NCI-H226 (cell line): ENCODE measurements around the gene NLE1.

ENCODE experiments used
- DNase-seq: peaks from one replicate; pipeline ENCODE4 v3.0.0-alpha.2; 2015

NLE1 gene

GRCh38 chr17:35084987-35085386, 57.1 kb downstream of the NLE1 start:
- peak; percentile 81 for DNase-seq

GRCh38 chr17:35083071-35083470, 59.0 kb downstream of the NLE1 start:
- DNase-seq: no peak

GRCh38 chr17:35082073-35082657, 59.9 kb downstream of the NLE1 start:
- peak; percentile 72 for DNase-seq

DNA sequence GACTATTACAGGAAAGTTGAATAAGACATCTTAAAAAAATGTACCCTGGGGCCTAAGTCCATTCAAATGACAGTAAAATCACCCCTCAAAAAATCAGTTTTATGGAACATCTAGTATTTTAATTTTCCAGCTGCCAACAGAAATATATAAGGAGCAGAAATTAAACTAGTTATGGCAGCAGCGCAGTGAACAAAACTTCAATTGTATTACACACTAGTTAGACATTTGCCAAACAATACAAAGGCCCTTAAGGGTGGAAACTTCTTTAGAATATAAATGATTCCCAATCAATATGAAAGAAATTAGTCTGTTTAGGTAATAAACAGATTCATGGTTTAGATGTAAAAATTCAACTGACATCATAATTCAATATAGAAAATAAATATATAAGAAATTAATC, 60.5 kb downstream of the NLE1 start:
- no peak for DNase-seq

- no peak for DNase-seq
Observed at GRCh38 chr17:35080536-35080935, 61.6 kb downstream of the NLE1 start.

DNA sequence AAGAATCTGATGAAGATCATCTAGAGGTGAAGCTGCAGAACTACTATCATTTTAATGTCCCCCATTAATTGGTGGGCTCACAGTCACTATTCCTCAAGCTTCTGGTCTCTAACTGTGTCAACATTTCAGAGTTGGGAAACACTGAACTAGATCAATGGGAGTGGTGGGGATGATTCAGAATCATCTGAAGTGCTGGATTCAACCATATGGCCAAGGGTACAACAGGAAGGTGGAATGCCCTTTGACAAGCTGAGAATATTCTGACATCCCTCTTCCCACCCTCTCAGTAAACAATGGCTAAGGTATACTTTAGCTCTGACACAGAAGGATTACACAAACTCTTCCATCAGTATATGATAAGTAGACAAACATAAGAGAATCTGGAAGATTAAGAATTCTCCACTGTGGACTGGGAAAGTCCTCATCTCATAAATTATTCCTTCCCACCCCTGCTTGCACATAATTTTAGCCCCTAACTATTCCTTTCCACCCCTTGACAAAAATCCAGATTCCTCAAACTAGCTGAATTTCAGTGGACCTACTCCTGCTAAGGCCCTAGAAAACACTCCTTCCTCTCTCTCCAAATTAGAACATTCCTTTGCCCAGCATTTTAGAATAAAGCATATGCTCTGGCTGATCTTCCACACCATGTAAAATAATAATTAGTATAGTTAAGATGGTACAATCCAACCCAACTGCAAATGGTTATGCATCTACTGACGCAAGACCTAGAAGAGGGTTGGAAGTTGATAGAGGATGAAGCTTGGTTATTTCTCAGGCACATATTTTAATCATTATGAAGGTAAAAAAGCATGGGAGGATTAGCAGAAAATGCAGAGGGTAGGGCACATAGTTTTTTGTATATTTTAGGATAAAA, 62.3 kb downstream of the NLE1 start:
- DNase-seq: peak; percentile 17
